Activated T-cell treated with anti-CD3 and anti-CD28 coated beads, Interleukin-2, amount 50 U/mL, for 24 hours (primary cell): ENCODE data around the gene PCBD2.
A peak's percentile ranks its signal among the peaks of the same experiment; 100 is the strongest.
"Not testable (repeated sequence)": the region's sequence is repeated elsewhere in the genome, so short reads cannot be mapped to it uniquely, and the experiment has no call there.

Experiments used
- DNase-seq: peaks from one replicate; pipeline ENCODE4 v3.0.0-alpha.2; 2020
- H3K27ac Mint-ChIP-seq: 2 replicates; pipeline ENCODE4 v1.8.0; 2020; ENCODE audit warnings: mild to moderate bottlenecking, mixed read lengths
- H3K27me3 Mint-ChIP-seq: 2 replicates; pipeline ENCODE4 v1.8.0; 2020; ENCODE audit warnings: mixed read lengths
- H3K36me3 Mint-ChIP-seq: 2 replicates; pipeline ENCODE4 v1.8.0; 2020; ENCODE audit warnings: low read depth, mixed read lengths
- H3K4me1 Mint-ChIP-seq: 2 replicates; pipeline ENCODE4 v1.8.0; 2020; ENCODE audit warnings: low read depth, mixed read lengths
- H3K4me3 Mint-ChIP-seq: 2 replicates; pipeline ENCODE4 v1.8.0; 2020; ENCODE audit warnings: mild to moderate bottlenecking, moderate library complexity, mixed read lengths
- H3K9me3 Mint-ChIP-seq: 2 replicates; pipeline ENCODE4 v1.8.0; 2020; ENCODE audit warnings: mixed read lengths

The PCBD2 gene

DNA sequence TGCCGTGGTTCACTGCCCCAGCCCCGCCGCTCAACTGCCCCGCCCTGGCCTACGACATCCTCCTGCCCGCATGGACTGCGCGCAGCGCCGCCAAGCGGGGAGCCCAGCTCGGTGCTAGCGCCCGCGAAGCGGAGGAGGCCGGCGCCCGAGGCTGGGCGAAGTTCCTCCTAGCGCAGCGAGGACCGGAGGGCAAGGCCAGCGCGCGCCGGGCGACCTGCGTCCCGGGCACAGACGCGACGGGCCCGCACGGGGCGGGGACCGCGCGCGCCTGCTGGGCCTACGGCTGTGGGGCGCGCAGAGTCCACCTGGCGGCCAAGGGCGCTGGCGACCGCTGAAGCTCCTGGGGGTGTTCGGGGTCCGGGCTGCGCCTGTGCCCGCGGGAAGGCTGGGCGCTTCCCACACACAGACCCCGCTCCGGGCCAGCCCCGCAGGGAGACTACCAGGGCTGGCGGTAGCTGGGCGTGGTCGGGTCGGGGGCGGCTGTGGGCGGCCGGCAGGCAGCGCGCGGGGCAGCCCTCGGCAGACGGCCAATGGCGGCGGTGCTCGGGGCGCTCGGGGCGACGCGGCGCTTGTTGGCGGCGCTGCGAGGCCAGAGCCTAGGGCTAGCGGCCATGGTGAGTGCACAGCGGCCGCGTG lies at the start of gene PCBD2:
Gene PCBD2, plus strand, starts transcription at position 522 of the 636 bp plus-strand sequence. Its CDS starts 9 bp downstream, at position 531.
- H3K27me3 Mint-ChIP-seq, result no peaks in the 10 kb centered on the region
- peaks cover 21% of the 10 kb centered on the region for H3K36me3 Mint-ChIP-seq
- H3K9me3 Mint-ChIP-seq, result no peaks in the 10 kb centered on the region
- H3K4me3 Mint-ChIP-seq, result peak within 1 kb of the TSS; percentile 91
- peaks cover 25% of the 10 kb centered on the region for H3K4me1 Mint-ChIP-seq
- peak within 1 kb of the TSS; percentile 98 for H3K27ac Mint-ChIP-seq
- DNase-seq, result peak; percentile 96

GRCh38 chr5:134856465-134856864 lies 48.5 kb upstream of the PCBD2 start:
- DNase-seq, H3K9me3 Mint-ChIP-seq, H3K27me3 Mint-ChIP-seq, H3K27ac Mint-ChIP-seq, H3K4me3 Mint-ChIP-seq: not testable (repeated sequence)
- Mint-ChIP-seq H3K36me3 (peaks cover 81% of the 10 kb centered on the region), H3K4me1 (peaks cover 26% of the 10 kb centered on the region)

GRCh38 chr5:134857401-134857800 lies 47.5 kb upstream of the PCBD2 start:
- peak overlapping the region; percentile 10 for H3K27ac Mint-ChIP-seq
- no peaks in the 10 kb centered on the region for H3K27me3 Mint-ChIP-seq
- no peak overlapping the region for H3K4me3 Mint-ChIP-seq
- peaks cover 20% of the 10 kb centered on the region for H3K4me1 Mint-ChIP-seq
- H3K36me3 Mint-ChIP-seq, result peaks cover 78% of the 10 kb centered on the region
- DNase-seq, result no peak
- H3K9me3 Mint-ChIP-seq, result no peaks in the 10 kb centered on the region

DNA sequence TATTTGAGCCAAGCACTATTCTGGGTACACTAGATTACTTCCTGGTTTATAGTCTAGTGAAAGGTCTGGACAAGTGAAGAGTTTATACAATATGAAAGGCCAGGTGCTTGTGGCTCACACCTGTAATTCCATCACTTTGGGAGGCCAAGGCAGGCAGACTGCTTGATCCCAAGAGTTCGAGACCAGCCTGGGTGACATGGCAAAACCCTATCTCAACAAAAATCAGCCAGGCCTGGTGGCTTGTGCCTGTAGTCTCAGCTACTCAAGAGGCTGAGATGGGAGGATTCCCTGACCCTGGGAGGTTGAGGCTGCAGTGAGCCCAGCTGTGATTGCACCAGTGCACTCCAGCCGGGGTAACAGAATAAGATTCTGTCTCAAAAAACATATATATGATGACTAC lies 40.2 kb upstream of the PCBD2 start:
- no peak for DNase-seq
- no peak overlapping the region for H3K27ac Mint-ChIP-seq

DNA sequence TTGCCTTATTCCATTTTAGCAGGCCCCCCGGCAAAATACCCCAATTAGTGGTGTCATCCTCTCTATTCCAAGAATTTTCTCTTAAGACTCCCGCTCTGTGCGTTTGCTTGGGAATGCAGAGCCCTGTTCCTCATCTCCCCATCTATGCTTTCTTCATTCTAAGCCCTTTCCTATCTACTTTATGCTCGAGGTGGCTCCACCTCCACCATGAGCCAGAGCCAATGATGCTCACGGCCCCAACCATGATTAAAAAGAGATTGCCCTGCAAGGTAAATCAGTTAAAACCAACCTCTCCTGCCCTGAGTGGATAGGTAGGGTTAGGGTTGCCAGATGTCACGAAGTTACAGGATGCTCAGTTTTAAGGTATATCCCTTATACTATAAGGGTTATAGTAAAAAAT lies 31.4 kb upstream of the PCBD2 start:
- H3K27ac Mint-ChIP-seq, result peak overlapping the region; percentile 97
- peak; percentile 39 for DNase-seq
- no peaks in the 10 kb centered on the region for H3K9me3 Mint-ChIP-seq
- H3K36me3 Mint-ChIP-seq, result peaks cover 27% of the 10 kb centered on the region
- no peaks in the 10 kb centered on the region for H3K27me3 Mint-ChIP-seq
- H3K4me3 Mint-ChIP-seq, result peak overlapping the region; percentile 96
- peaks cover 36% of the 10 kb centered on the region for H3K4me1 Mint-ChIP-seq

More for the DNA sequence above, 40.2 kb upstream of the PCBD2 start:
- Mint-ChIP-seq H3K4me1 (no peaks in the 10 kb centered on the region), H3K27me3 (no peaks in the 10 kb centered on the region), H3K4me3 (no peak overlapping the region), H3K9me3 (no peaks in the 10 kb centered on the region), H3K36me3 (peaks cover 28% of the 10 kb centered on the region)

GRCh38 chr5:134873987-134874830 lies 30.7 kb upstream of the PCBD2 start, which contains the start of gene TXNDC15:
Gene TXNDC15 (plus strand): TSS chr5:134874371. CDS start chr5:134874428, 57 bp downstream.
- H3K4me1 Mint-ChIP-seq, result peaks cover 42% of the 10 kb centered on the region
- peaks cover 33% of the 10 kb centered on the region for H3K36me3 Mint-ChIP-seq
- H3K27me3 Mint-ChIP-seq, result no peaks in the 10 kb centered on the region
- no peaks in the 10 kb centered on the region for H3K9me3 Mint-ChIP-seq
- H3K27ac Mint-ChIP-seq, result peak within 1 kb of the TSS; percentile 97
- DNase-seq, result peak; percentile 89
- peak within 1 kb of the TSS; percentile 96 for H3K4me3 Mint-ChIP-seq

- Mint-ChIP-seq H3K36me3 (peaks cover 41% of the 10 kb centered on the region), H3K27me3 (no peaks in the 10 kb centered on the region), H3K27ac (peak overlapping the region; percentile 97), H3K9me3 (no peaks in the 10 kb centered on the region), H3K4me3 (peak overlapping the region; percentile 96), H3K4me1 (peaks cover 48% of the 10 kb centered on the region)
- DNase-seq, result peak; percentile 70
Measured at GRCh38 chr5:134874831-134875655, 29.9 kb upstream of the PCBD2 start.

- peaks cover 53% of the 10 kb centered on the region for H3K4me1 Mint-ChIP-seq
- no peak for DNase-seq
- H3K27ac Mint-ChIP-seq, result peak overlapping the region; percentile 63
- no peaks in the 10 kb centered on the region for H3K9me3 Mint-ChIP-seq
- peaks cover 46% of the 10 kb centered on the region for H3K36me3 Mint-ChIP-seq
- H3K4me3 Mint-ChIP-seq, result no peak overlapping the region
- H3K27me3 Mint-ChIP-seq, result no peaks in the 10 kb centered on the region
Measured at GRCh38 chr5:134877159-134877558, 27.8 kb upstream of the PCBD2 start.

DNA sequence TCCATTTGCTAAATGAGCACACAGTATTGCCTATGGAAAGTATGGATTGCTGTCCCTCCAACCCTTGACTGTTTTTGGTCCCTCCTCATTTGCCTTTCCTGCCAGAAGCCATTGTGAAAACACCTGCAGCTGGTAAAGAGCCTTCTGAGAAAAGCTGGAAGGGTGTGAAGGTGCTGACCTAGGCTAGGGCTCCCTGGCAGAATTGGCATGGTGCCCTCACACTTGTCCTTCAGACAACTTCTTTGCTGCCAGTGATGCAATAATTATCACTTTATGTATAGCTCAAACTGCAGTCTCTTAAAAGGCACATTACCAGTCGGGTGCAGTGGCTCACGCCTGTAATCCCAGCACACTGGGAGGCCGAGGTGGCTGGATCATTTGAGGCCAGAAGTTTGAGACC lies 26.5 kb upstream of the PCBD2 start:
- Mint-ChIP-seq H3K27me3 (no peaks in the 10 kb centered on the region), H3K9me3 (no peaks in the 10 kb centered on the region), H3K4me1 (peaks cover 51% of the 10 kb centered on the region), H3K36me3 (peaks cover 46% of the 10 kb centered on the region), H3K27ac (peak overlapping the region; percentile 36), H3K4me3 (no peak overlapping the region)
- DNase-seq, result no peak

DNA sequence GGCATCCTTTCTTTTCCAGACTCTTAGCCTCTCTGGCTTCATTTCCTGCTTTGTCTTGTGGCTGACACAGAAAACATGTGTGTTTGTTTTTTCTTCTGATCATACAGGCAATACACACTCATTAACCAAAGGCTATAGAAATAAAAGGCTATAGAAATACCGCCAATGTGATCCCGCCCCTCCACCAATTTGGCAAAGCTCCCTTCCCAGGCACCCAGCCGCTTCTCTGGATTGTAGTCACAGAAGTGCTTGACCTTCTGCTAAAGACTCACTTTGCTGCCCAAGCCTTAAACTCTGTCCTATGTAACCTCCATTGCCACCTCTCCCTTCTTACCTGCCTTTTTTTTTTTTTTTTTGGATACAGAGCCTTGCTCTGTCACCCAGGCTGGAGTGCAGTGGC lies 25.5 kb upstream of the PCBD2 start:
- H3K4me3 Mint-ChIP-seq, result no peak overlapping the region
- H3K9me3 Mint-ChIP-seq, result no peaks in the 10 kb centered on the region
- H3K27me3 Mint-ChIP-seq, result no peaks in the 10 kb centered on the region
- peak overlapping the region; percentile 9 for H3K27ac Mint-ChIP-seq
- H3K36me3 Mint-ChIP-seq, result peaks cover 44% of the 10 kb centered on the region
- no peak for DNase-seq
- peaks cover 48% of the 10 kb centered on the region for H3K4me1 Mint-ChIP-seq

DNA sequence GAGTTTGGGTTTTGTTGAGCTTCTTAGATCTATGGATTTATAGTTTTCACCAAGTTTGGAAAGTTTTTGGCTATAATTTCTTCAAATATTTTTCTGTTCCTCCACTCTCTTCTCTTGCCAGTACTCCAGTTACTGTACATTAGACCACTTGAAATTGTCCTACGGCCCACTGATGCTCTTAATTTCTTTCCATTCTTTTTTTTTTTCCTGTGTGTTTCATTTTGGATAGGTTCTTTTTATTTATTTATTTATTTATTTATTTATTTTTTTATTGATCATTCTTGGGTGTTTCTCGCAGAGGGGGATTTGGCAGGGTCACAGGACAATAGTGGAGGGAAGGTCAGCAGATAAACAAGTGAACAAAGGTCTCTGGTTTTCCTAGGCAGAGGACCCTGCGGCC lies 24.0 kb upstream of the PCBD2 start:
- peaks cover 47% of the 10 kb centered on the region for H3K4me1 Mint-ChIP-seq
- not testable (repeated sequence) for H3K27me3 Mint-ChIP-seq, H3K4me3 Mint-ChIP-seq, H3K9me3 Mint-ChIP-seq, DNase-seq, H3K27ac Mint-ChIP-seq
- H3K36me3 Mint-ChIP-seq, result peaks cover 38% of the 10 kb centered on the region

GRCh38 chr5:134881711-134882110 lies 23.2 kb upstream of the PCBD2 start:
- not testable (repeated sequence) for H3K4me3 Mint-ChIP-seq, H3K27me3 Mint-ChIP-seq, DNase-seq, H3K9me3 Mint-ChIP-seq, H3K27ac Mint-ChIP-seq
- peaks cover 43% of the 10 kb centered on the region for H3K4me1 Mint-ChIP-seq
- peaks cover 31% of the 10 kb centered on the region for H3K36me3 Mint-ChIP-seq

DNA sequence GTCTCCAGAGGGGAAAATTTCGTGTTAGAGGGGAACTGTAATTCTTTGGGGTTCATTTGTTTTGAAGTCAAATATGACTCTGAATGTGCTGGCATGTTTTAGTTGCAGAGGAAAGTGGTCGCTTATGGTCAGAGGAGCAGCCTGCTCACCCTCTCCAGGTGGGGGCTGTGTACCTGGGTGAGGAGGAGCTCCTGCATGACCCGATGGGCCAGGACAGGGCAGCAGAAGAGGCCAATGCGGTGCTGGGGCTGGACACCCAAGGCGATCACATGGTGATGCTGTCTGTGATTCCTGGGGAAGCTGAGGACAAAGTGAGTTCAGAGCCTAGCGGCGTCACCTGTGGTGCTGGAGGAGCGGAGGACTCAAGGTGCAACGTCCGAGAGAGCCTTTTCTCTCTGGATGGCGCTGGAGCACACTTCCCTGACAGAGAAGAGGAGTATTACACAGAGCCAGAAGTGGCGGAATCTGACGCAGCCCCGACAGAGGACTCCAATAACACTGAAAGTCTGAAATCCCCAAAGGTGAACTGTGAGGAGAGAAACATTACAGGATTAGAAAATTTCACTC lies 17.3 kb upstream of the PCBD2 start:
- Mint-ChIP-seq H3K9me3 (no peaks in the 10 kb centered on the region), H3K36me3 (peaks cover 45% of the 10 kb centered on the region), H3K4me1 (peaks cover 36% of the 10 kb centered on the region), H3K27me3 (no peaks in the 10 kb centered on the region), H3K4me3 (no peak overlapping the region), H3K27ac (peak overlapping the region; percentile 38)
- no peak for DNase-seq

DNA sequence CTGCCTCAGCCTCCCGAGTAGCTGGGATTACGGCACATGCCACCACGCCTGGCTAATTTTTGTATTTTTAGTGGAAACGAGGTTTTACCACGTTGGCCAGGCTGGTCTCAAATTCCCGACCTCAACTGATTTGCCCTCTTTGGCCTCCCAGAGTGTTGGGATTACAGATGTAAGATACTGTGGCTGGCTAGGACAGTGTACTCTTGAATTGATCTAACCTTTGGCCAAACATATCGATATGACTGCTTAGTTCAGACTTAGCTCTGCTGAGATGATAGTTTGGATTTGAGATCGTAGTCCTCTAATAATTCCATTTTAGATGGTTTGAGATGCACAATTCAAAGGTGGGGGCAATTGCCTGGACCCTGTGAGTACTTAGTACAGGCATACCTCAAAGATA lies 15.6 kb upstream of the PCBD2 start:
- Mint-ChIP-seq H3K36me3 (peaks cover 58% of the 10 kb centered on the region), H3K9me3 (no peaks in the 10 kb centered on the region), H3K4me1 (peaks cover 34% of the 10 kb centered on the region), H3K4me3 (no peak overlapping the region), H3K27me3 (no peaks in the 10 kb centered on the region), H3K27ac (peak overlapping the region; percentile 18)
- DNase-seq, result no peak
